OCI-LY7 (cell line): ENCODE measurements around the gene LYZL6. TPM values are rescaled to one million over a fixed set of nuclear protein-coding genes. Genes with fewer than 3 reads are reported as not detected.

Experiments
- BruUV-seq: library from RNA; stranded (reverse); fragments of 400-500 nt; replicated peaks from 2 replicates; lab custom pipeline; 2021; lab: Mats Ljungman, UMichigan
- CTCF ChIA-PET: fragments of 300-600 bp; sonication (Branson Sonifier 250); formaldehyde crosslinking; loops from one replicate; lab custom pipeline; 2022; ENCODE audit warnings: antibody characterized with exemption; ENCODE audit not compliant: unreplicated experiment; lab: Charles Lee
- POLR2A ChIA-PET: fragments of 300-600 bp; sonication (Branson Sonifier 250); formaldehyde crosslinking; loops from one replicate; lab custom pipeline; 2022; ENCODE audit warnings: antibody characterized with exemption; lab: Charles Lee
- DNase-seq: peaks from one replicate; pipeline ENCODE4 v3.0.0-alpha.2; 2015; ENCODE audit warnings: low spot score
- H2AFZ ChIP-seq: fragments of 200-600 bp; sonication (generic), shearing (Covaris generic); 2 replicates; pipeline ENCODE4 v1.6.1; 2014; ENCODE audit warnings: mild to moderate bottlenecking, antibody characterized with exemption, low read length, moderate library complexity
- H3K27ac ChIP-seq: fragments of 200-600 bp; sonication (generic); 2 replicates; pipeline ENCODE4 v1.5.1; 2014; ENCODE audit warnings: mixed run types, low read depth, mild to moderate bottlenecking, moderate library complexity, low read length, inconsistent platforms; ENCODE audit not compliant: poor library complexity, severe bottlenecking
- H3K36me3 ChIP-seq: fragments of 200-600 bp; sonication (generic); 2 replicates; pipeline ENCODE4 v1.6.1; 2014; ENCODE audit warnings: mild to moderate bottlenecking, antibody characterized with exemption, low read length, moderate library complexity, mixed read lengths; ENCODE audit not compliant: insufficient read depth
- H3K4me1 ChIP-seq: fragments of 200-600 bp; sonication (generic); 2 replicates; pipeline ENCODE4 v1.5.1; 2014; ENCODE audit warnings: mild to moderate bottlenecking, low read length; ENCODE audit not compliant: insufficient read depth, poor library complexity, severe bottlenecking
- H3K4me2 ChIP-seq: fragments of 200-600 bp; sonication (generic); 2 replicates; pipeline ENCODE4 v1.6.1; 2014; ENCODE audit warnings: mild to moderate bottlenecking, low read length
- H3K4me3 ChIP-seq: fragments of 200-600 bp; sonication (generic); 2 replicates; pipeline ENCODE4 v1.5.1; 2014; ENCODE audit warnings: mild to moderate bottlenecking, low read depth, low read length; ENCODE audit not compliant: poor library complexity, severe bottlenecking
- H3K79me2 ChIP-seq: fragments of 200-600 bp; sonication (generic); 2 replicates; pipeline ENCODE4 v1.6.1; 2016; ENCODE audit warnings: low read depth, mild to moderate bottlenecking, low read length, moderate library complexity, mixed read lengths; ENCODE audit not compliant: insufficient read depth
- H3K9me2 ChIP-seq: fragments of 200-600 bp; sonication (generic); 2 replicates; pipeline ENCODE4 v1.6.1; 2016; ENCODE audit warnings: mild to moderate bottlenecking, low read length, mixed read lengths; ENCODE audit not compliant: insufficient read depth
- H3K9me3 ChIP-seq: fragments of 200-600 bp; sonication (generic); 2 replicates; pipeline ENCODE4 v1.6.1; 2014; ENCODE audit warnings: mild to moderate bottlenecking, mixed run types, low read length, mixed read lengths
- H4K20me1 ChIP-seq: fragments of 200-600 bp; sonication (generic); 2 replicates; pipeline ENCODE4 v1.6.1; 2014; ENCODE audit warnings: mild to moderate bottlenecking, antibody characterized with exemption, low read length, moderate library complexity, mixed read lengths; ENCODE audit not compliant: insufficient read depth
- CTCF ChIP-seq: fragments of 200-600 bp; sonication (generic); conservative IDR thresholded peaks from 2 replicates; pipeline ENCODE4 v1.5.1; 2014; ENCODE audit warnings: mild to moderate bottlenecking, antibody characterized with exemption, low read length, moderate library complexity, mixed read lengths
- EZH2phosphoT487 ChIP-seq: fragments of 200-600 bp; sonication (generic); IDR thresholded peaks from 2 replicates; pipeline ENCODE4 v1.6.1; 2018; ENCODE audit warnings: low read depth, borderline replicate concordance, mild to moderate bottlenecking, mixed run types, antibody characterized with exemption, low read length, moderate library complexity, mixed read lengths
- intact Hi-C: fragments of 100-400 bp; cut with micrococcal nuclease; formaldehyde crosslinking; loops from one replicate; pipeline ENCODE4 v1.10.0; 2022; ENCODE audit not compliant: unreplicated experiment
- total RNA-seq, 2 experiments: library from RNA; depleted of rRNA in 1 of 2; stranded (reverse); fragments of >200 nt in 1 of 2; shearing (Covaris generic) in 1 of 2; gene quantifications; 2 replicates each; pipeline ENCODE4 v1.2.3, GENCODE V29; 2014 to 2022

The LYZL6 gene
- total RNA-seq, 2 experiments from 2014 or later = not detected

- Histone ChIP-seq H3K9me2 (no peaks in the 10 kb centered on the region), H4K20me1 (no peaks in the 10 kb centered on the region), H3K4me3 (no peak overlapping the region), H3K4me1 (peaks cover 7% of the 10 kb centered on the region), H3K36me3 (no peaks in the 10 kb centered on the region), H3K4me2 (no peak overlapping the region), H3K9me3 (no peaks in the 10 kb centered on the region), H3K79me2 (no peaks in the 10 kb centered on the region), H3K27ac (no peak overlapping the region), H2AFZ (no peak overlapping the region)
- ChIA-PET POLR2A (no interaction called here), CTCF (no interaction called here)
- BruUV-seq = no TSS peak
- TF ChIP-seq CTCF (no peak), EZH2phosphoT487 (no peak)
- intact Hi-C loops = no loop called here
- no peak for DNase-seq
These were observed 11.6 kb downstream of the LYZL6 start for GRCh38 chr17:35931794-35932425.

GRCh38 chr17:35930211-35931065 lies 13.1 kb downstream of the LYZL6 start, which contains the start of gene RDM1:
Gene RDM1, minus strand, starts transcription at chr17:35930773. Its CDS starts 46 bp downstream, at chr17:35930727.
- H3K4me1 ChIP-seq = peaks cover 7% of the 10 kb centered on the region
- H3K9me2 ChIP-seq = no peaks in the 10 kb centered on the region
- peak; percentile 70 for DNase-seq
- H3K4me2 ChIP-seq = peak within 1 kb of the TSS; percentile 68
- no peak for TF ChIP-seq CTCF
- no peak for TF ChIP-seq EZH2phosphoT487
- CTCF ChIA-PET = no interaction called here
- TSS peak; percentile 88 for BruUV-seq
- H3K9me3 ChIP-seq = no peaks in the 10 kb centered on the region
- peak within 1 kb of the TSS; percentile 64 for H3K4me3 ChIP-seq
- POLR2A ChIA-PET = no interaction called here
- H2AFZ ChIP-seq = peak within 1 kb of the TSS; percentile 60; the same call in 1 of the 2 replicates
- H3K27ac ChIP-seq = no peak within 1 kb of the TSS
- H4K20me1 ChIP-seq = no peaks in the 10 kb centered on the region
- intact Hi-C loops = no loop called here
- no peaks in the 10 kb centered on the region for H3K36me3 ChIP-seq
- H3K79me2 ChIP-seq = no peaks in the 10 kb centered on the region
